ENCODE measurements around the gene DTX3. TPM values are rescaled to one million over a fixed set of nuclear protein-coding genes. Genes with fewer than 3 reads are reported as not detected.

Gene DTX3
- total RNA-seq, 1 donor from 2014 or later: 99.6 TPM

DNA sequence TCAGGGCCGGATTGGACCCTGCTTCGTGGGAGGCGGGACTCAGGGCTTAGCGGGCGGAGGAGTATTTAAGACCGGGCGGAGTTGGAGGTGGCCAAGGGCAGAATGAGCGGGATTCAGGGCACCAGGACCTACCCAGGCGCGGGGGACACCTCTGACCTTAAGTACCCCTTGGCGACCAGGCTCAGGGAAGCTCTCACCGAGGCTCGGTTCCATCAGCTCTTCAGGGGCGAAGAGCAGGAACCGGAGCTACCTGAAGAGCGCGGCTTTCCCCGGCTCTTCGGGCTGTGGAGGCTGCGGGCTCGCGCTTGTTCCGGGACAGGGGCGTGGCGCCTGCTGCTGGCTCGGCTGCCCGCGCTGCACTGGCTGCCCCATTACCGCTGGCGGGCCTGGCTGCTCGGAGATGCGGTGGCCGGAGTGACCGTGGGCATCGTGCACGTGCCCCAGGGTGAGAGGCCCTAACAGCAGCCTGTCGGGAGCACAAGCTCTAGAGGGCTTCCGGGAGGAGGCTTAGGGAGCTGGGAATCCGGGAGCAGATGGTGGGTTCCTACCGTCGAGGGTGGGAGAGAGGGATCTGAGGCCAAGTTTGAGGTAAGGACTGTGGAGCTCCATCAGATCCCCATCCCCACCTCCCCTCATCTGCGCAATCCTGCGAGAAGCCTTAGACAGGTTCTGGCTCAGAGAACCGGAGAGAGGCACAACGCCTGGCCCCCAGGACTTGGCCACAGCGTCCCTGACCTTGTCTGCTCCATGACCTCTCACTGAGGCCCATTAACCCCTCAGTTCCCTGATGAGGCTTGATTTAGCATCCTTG, 15.0 kb downstream of the DTX3 start:
- peak overlapping the region; percentile 59 for H3K4me3 Mint-ChIP-seq (ENCODE audit: unreplicated experiment)
- peaks cover 29% of the 10 kb centered on the region for H3K4me1 Mint-ChIP-seq (ENCODE audit: low read depth, unreplicated experiment)
- peak; percentile 40 for DNase-seq
- no peak overlapping the region for H3K27ac Mint-ChIP-seq (ENCODE audit: unreplicated experiment)
- peaks cover 40% of the 10 kb centered on the region for H3K27me3 Mint-ChIP-seq (ENCODE audit: unreplicated experiment)
- peaks cover 19% of the 10 kb centered on the region for H3K36me3 Mint-ChIP-seq (ENCODE audit: unreplicated experiment)
- H3K9me3 Mint-ChIP-seq (ENCODE audit: unreplicated experiment): peaks cover 17% of the 10 kb centered on the region
- no peak for TF ChIP-seq CTCF (IDR thresholded peaks at IDR 0.05; ENCODE audit: partially characterized antibody, unreplicated experiment)

- no peak for DNase-seq
- Mint-ChIP-seq H3K27ac (ENCODE audit: unreplicated experiment) (peak overlapping the region; percentile 2), H3K27me3 (ENCODE audit: unreplicated experiment) (peaks cover 44% of the 10 kb centered on the region), H3K4me1 (ENCODE audit: low read depth, unreplicated experiment) (peaks cover 23% of the 10 kb centered on the region), H3K9me3 (ENCODE audit: unreplicated experiment) (peaks cover 17% of the 10 kb centered on the region), H3K36me3 (ENCODE audit: unreplicated experiment) (peaks cover 19% of the 10 kb centered on the region), H3K4me3 (ENCODE audit: unreplicated experiment) (peak overlapping the region; percentile 84)
- TF ChIP-seq CTCF (IDR thresholded peaks at IDR 0.05; ENCODE audit: partially characterized antibody, unreplicated experiment): no peak
Observed at GRCh38 chr12:57620245-57620935, 15.8 kb downstream of the DTX3 start.

DNA sequence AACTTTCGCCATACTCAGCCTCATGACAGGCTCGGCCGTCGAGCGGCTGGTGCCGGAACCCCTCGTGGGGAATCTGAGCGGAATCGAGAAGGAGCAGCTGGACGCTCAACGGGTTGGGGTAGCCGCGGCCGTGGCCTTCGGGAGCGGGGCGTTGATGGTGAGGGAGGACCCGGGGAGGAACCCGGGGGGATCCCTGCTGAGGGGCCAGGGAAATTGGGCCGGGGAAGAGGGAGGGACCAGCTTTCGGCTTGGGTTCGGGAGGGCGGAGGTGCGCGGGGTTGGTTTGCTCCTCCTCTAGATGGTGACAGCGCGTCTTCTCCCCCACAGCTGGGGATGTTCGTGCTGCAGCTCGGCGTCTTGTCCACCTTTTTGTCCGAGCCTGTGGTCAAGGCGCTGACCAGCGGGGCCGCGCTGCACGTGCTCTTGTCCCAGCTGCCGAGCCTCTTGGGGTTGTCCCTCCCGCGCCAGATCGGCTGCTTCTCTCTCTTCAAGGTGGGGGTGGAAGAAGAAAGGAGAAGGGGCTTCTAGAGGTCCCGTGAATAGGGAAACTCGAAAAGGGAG, 16.4 kb downstream of the DTX3 start:
- H3K9me3 Mint-ChIP-seq (ENCODE audit: unreplicated experiment): peaks cover 17% of the 10 kb centered on the region
- H3K4me3 Mint-ChIP-seq (ENCODE audit: unreplicated experiment): peak overlapping the region; percentile 84
- TF ChIP-seq CTCF (IDR thresholded peaks at IDR 0.05; ENCODE audit: partially characterized antibody, unreplicated experiment): no peak
- H3K36me3 Mint-ChIP-seq (ENCODE audit: unreplicated experiment): peaks cover 19% of the 10 kb centered on the region
- DNase-seq: peak; percentile 42
- H3K27ac Mint-ChIP-seq (ENCODE audit: unreplicated experiment): peak overlapping the region; percentile 2
- H3K4me1 Mint-ChIP-seq (ENCODE audit: low read depth, unreplicated experiment): peaks cover 26% of the 10 kb centered on the region
- peaks cover 47% of the 10 kb centered on the region for H3K27me3 Mint-ChIP-seq (ENCODE audit: unreplicated experiment)

DNA sequence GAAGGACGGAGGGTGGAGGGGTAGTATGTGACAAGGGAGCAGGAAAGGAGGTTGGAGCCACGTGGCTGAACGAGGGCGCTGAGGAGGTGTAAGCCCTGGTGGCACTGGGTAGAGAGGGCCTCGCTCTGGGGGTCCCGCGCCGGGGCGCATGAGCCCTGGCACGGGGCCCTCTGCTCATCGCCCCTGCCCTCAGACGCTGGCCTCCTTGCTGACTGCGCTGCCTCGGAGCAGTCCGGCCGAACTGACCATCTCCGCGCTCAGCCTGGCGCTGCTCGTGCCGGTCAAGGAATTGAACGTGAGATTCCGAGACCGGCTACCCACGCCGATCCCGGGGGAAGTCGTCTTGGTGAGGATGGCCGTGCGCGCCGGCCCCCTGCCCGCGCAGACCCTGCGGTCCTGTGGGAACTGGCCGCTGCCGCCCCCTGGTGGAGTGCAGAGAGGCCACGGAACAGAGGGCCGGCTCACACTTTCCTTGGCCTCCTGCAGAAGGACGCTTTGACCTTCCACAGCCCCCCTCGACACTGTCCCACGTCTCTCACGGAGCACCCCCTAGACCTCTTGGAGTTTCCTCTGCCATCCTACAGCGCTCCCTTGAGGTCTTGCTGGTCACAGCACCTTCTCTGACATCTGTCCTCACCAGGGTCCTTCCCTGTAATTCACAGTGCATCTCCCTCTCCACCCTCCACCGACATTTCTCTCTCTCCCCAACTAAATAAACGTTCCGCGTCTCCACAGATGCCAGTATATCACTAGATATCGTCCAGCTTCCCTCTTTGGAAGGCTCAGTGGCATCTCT, 17.1 kb downstream of the DTX3 start:
- Mint-ChIP-seq H3K27ac (ENCODE audit: unreplicated experiment) (peak overlapping the region; percentile 44), H3K4me3 (ENCODE audit: unreplicated experiment) (peak overlapping the region; percentile 84), H3K27me3 (ENCODE audit: unreplicated experiment) (peaks cover 52% of the 10 kb centered on the region), H3K36me3 (ENCODE audit: unreplicated experiment) (peaks cover 19% of the 10 kb centered on the region), H3K4me1 (ENCODE audit: low read depth, unreplicated experiment) (peaks cover 27% of the 10 kb centered on the region), H3K9me3 (ENCODE audit: unreplicated experiment) (peaks cover 21% of the 10 kb centered on the region)
- peak; percentile 90 for DNase-seq
- TF ChIP-seq CTCF (IDR thresholded peaks at IDR 0.05; ENCODE audit: partially characterized antibody, unreplicated experiment): peak; percentile 92

Data from glutamatergic neuron (in vitro differentiated cells).